Right hindlimb (tissue), 1 donor: Measurements from ENCODE around the gene DPAGT1.
"Not testable (repeated sequence)": the region's sequence is repeated elsewhere in the genome, so short reads cannot be mapped to it uniquely, and the experiment has no call there.

ENCODE experiments used
- DNase-seq: peaks from one replicate; pipeline ENCODE4 v3.0.0-alpha.2; 2018

Gene DPAGT1

DNA sequence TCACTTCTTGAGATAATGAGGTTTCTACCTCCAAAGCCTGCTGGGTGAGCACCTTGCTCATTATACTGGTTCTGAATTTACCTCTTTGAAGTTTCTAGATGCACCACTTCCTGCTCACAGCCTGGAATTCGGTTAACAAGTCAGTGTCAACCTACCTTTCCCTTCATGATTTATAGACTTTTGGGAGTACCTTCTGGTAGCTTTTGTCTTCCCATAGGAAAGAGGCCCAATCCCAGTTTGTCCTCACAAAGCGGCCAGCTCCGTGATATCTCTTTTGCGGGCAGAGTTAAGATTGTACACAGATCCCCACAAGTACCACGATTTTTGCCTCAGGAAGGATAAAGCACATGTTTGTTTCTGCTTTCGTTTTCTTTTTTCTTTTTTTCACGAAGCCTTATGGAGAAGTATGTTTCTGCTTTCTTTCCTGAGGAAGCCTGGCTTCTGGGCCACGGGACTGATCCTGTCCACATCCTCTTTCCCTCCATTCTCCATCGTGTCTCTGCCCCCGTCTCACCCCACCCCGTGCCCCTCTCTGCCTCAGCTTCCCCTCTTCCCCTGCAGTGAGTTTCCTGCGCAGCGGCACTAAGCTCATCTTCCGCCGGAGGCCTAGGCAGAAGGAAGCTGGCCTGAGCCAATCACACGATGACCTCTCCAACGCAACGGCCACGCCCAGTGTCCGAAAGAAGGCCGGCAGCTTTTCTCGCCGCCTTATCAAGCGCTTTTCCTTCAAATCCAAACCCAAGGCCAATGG is 14.0 kb upstream of the DPAGT1 start:
- no peak for DNase-seq

DNA sequence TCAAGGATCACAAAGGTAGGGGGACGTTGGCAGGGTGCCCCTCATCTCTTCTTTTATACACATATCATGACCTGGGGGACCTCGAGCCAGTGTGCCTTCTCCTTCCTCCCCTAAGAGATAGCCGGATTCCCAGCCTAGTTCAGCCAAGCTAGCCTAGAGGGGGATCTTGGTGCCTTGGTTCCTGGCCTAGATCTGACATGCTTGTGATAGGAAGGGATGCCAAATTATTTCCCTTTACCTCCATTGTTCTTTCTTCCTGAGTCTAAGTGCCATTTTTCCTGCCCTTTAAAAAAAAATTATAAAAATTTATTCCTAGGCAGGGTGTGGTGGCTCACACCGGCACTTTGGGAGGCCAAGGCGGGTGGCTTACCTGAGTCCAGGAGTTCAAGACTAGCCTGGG is 12.7 kb upstream of the DPAGT1 start:
- DNase-seq, result peak; percentile 1

DNA sequence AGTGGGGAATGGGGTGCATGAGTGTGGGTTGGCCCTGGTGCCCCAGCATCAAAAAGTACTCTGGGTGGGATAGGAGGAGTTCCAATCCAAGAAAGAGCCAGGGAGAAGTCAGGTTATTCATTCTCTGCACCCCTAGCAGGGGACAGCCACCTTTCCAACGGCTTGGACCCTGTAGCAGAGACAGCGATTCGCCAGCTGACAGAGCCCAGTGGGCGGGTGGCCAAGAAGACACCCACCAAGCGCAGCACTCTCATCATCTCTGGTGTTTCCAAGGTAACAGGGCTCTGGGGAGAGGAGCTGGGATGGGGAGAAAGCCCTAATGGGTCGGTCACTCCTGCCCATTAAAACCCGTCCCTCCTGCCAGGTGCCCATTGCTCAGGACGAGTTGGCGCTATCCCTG is 12.1 kb upstream of the DPAGT1 start:
- DNase-seq, result peak; percentile 21

DNA sequence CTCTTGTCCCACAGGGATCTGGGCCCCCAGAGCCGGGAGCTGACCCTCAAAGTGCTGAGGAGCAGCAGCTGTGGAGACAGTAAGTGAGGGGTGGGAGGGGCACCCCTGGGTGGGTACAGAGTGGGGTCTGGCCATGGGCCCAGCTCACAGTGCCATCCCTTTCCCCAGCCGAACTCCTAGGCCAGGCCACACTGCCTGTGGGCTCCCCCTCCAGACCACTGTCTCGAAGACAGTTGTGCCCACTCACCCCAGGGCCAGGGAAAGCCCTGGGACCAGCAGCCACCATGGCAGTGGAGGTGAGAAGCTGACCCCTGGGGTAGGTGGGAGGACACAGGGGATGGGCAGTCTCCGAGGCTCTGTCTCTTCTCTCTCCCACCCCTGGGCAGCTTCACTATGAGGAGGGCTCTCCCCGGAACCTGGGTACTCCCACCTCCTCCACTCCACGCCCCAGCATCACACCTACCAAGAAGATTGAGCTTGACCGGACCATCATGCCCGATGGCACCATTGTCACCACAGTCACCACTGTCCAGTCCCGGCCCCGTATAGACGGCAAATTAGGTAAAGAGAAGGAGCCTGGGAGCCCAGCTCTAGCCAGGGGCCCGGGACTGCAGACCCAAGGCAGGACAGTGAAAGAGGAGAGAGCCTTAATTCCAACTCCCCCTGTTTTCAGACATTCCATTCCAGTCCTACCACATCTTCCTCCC is 10.8 kb upstream of the DPAGT1 start:
- DNase-seq, result no peak

DNA sequence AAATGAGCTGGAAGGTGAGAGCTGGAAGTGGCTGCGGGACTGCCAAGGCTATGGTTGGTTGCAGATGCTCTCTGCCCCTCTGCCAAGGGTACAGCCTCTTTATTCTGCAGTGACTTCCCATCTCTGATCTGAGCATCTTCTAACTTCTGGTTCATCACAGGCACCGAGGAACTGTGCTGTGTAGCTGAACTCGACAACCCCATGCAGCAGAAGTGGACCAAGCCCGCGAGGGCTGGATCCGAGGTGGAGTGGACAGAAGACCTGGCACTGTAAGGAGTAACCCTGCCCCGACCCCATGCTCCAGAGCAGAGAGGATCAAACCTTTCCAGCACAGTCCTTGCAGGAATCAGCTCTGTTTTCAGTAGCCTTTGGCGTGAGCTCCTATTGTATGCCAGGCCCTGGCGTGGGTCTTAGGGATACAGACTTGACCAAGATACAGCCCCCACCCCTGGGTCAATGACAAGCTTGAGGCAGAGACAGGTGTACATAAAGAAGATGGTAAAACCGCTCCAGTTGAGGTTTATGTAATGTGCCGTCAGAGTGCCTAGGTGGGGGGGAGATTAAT is 9.8 kb upstream of the DPAGT1 start:
- no peak for DNase-seq

DNA sequence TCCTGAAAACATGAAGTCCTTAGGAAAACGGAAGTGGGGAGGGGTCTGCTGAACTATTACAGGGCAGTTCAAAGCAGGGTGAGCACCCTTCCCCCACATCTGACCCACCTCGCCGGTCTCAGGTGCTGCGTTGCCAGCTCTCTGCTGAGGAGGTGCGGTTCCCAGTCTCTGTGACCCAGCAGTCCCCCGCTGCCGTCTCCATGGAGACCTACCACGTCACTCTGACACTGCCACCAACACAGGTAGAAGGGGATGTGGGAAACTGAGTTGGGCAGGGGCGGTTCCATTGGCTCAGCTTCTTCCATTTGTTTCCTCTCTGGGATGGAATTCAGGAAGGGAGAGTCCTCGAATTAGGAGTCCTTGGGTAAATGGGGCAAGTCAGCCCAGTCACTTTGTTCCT is 8.8 kb upstream of the DPAGT1 start:
- no peak for DNase-seq

DNA sequence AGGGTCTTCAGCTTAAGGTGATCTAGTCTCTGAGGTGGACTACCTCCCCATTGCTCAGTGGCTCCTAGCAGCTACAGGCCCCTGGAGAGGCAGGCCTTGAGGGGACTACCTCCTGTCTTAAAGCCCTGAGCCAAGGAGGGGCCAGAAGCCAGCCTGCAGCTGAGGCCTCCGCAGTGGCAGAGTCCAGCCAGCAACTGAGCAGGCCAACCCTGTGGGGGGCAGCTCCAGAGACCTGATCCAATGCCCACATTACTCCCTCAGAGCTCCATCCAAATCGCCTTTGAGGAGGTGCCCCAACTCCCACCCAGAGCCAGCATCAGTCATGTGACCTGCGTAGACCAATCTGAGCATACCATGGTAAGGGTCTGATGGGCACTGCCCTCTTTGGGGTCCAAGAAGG is 8.2 kb upstream of the DPAGT1 start:
- DNase-seq, result no peak

DNA sequence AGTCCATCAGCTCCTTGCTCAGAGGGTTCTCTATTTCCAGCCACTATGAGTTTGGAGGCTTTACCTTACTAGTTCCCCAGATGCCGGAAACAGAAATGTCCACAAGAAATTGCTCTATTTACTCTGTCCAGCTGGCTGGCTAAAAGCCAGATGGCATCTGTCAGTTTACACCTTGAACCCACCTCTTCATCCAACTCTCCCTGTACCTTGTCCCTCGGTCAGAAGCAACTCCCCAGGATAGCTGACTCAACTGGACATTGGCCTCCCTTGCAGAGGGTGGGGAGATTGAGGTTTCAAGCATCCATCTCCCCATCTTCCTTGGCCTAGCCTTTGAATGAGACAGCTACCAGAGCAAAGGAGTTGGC is 7.2 kb upstream of the DPAGT1 start:
- DNase-seq, result no peak

DNA sequence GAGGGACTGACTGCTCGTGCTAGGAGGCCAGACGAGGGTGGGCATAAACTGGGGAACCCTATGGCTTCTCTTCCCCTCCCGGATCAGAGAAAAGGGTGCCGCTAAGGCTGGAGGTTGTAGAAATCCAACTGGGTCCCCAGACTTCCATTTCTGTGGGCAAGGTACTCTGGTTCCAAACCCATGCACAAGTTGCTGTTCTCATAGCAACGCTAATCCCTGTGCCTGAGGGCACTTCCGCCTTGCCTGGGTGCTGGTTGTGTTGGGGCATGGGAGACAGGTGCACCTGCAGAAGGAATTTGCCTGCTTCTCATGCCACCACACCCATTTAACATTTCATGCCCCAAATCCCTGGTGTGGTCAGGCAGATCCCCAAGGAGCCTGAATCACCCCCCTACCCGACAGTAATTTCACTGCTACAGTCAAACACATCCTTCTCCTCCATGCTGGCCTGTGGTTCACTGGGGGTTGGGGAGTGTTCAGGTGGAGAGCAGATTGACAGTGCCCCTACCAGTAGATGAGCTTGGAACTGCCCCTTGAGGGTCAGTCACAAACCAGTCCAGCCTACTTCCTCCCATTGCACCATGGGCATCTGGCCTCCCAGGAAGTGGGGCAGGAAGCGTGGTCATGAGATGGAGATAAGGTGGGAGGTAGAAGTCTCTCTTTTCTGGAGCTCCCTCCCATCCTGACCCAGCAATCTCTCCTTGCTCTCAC is 6.6 kb upstream of the DPAGT1 start:
- no peak for DNase-seq

DNA sequence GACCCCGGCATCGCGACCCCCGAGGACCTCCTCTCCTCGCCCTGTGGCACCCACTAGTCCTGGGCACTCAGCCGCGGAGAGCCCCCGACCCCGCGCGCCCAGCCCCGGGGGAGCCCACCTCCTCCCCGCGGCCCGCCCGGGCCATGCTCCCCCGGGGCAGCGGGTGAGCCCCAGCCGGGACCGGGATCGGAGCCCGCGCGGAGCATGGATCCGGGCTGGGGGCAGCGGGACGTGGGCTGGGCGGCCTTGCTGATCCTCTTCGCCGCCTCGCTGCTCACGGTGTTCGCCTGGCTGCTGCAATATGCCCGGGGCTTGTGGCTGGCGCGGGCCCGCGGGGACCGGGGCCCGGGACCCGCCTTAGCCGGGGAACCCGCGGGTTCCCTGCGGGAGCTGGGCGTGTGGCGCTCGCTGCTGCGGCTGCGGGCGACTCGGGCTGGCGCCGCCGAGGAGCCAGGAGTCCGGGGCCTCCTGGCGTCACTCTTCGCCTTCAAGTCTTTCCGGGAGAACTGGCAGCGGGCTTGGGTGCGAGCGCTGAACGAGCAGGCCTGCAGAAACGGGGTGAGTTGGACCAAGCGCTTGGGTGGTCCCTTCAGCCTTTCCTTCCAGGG is 6.0 kb upstream of the DPAGT1 start:
- no peak for DNase-seq

DNA sequence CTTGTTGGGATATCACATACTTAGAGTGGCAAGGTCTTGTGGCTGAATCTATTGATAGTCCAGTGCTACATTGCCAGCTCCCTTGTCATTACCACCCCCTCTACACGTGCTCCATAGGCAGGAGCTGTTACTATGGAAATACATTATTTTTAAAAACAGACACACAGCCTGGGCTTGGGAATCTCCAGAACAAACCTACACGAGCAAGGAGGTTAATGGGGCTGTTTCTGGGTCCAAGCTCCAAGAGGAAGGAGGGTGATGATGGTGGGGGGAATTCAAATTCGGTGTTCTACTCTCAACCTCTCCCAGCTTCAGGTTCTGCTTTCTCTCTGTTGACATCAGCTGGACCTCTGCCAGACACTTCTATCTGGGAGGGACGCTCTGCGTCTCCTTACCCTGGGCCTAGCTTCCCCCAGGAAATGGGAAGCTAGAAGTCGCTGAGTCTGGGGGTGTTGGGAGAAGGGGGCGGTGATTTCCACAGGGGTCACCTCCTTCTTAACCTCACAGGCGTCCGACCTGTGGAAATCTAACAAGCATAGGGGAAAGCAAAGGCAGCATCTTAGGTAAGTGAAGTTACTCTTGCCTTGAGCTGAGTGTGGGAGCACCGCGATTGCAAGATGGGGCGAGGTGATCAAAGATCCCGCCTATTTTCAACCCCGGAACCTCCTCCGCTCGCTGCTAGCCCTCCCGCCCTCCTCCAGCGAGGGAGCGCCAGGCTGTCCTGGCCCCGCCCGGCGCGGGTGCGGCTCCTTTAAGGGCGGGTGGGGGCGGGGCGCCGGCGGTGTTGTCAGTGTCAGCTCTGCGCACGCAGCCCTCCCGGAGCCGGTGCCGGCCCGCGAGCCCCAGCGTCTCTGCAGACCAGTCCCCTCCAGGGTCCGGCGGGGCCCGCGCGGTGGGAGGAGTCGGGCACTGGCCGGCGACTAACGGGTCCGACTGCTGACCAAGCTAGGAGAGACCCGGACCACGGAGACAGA is 5.2 kb upstream of the DPAGT1 start, which contains the start of gene C2CD2L:
Gene C2CD2L (plus strand): TSS at position 781 of the 974 bp plus-strand sequence. CDS start 398 bp downstream, outside the sequence.
- DNase-seq, result peak; percentile 95

DNA sequence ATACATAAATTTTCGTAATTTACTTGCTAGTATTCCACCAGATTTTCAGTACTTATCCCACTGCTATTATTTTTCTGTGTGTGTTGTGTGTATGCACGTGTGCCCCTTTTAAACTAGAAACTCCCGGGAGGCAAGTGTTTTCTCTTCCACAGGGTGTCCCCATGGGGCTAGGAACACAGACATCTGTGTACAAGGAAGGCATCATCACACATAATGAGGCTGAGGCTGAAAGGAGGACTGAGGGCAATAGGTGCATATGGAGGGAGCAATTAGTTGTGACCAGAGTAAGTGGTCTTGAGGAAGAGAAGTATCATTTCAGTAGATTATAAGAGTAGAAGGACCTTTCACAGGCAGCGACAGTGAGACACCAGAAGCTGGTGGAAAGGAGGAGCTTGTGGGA is 2.1 kb upstream of the DPAGT1 start:
- DNase-seq, result no peak

DNA sequence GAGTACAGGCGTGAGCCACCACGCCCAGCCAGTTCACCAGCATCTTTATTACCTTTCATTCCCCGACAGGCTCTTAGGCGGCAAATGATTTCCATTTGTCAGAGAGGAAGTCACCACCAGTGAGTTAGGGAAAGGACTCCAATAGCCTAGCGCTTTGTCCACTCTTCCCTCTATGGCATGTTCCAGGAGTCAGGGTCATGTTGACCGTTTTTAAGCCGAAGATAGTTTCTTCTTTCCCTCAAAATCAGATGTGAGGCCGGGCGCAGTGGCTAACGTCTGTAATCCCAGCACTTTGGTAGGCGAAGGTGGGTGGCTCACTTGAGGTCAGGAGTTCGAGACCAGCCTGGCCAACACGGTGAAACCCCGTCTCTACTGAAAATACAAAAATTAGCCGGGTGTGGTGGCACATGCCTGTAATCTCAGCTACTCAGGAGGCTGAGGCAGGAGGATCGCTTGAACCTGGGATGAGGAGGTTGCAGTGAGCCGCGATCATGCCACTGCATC is 1.6 kb upstream of the DPAGT1 start:
- not testable (repeated sequence) for DNase-seq

DNA sequence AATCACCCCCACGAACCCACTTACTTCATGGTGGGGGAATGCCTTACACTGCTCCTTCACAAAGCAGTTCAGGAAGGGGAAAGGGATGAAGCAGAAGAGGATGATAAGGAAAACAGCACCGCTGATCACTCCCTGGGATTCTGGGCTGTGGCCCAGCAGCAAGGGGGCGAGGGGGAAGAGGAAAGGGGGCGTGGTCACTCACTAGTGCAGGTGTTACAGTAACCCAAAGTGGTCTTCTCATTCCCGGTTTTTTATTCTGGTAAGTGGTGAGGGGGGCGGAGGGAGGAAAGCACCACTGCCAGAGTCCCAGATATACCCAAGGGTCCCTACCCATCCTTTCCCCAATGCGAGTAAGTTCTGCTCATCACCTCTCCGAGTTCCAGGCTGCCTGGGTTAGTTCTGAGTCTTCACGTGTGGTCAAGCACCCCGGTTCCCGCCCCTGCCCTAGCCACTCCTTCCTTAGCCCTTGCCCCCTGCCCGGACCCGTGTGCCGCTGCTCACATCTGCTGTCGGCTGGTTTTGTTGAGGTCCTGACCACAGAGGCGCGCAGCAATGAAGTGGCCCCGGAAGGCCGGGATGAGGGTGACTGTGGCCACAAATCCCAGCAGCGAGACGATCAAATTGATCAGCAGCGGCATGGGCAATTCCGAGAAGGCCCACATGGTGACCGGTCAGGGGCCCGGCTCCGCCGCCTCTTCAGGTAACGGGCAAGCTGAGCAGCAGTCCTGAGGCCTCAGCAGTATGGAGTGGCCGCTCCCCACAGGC is 477 bp downstream of the DPAGT1 start:
- no peak for DNase-seq

DNA sequence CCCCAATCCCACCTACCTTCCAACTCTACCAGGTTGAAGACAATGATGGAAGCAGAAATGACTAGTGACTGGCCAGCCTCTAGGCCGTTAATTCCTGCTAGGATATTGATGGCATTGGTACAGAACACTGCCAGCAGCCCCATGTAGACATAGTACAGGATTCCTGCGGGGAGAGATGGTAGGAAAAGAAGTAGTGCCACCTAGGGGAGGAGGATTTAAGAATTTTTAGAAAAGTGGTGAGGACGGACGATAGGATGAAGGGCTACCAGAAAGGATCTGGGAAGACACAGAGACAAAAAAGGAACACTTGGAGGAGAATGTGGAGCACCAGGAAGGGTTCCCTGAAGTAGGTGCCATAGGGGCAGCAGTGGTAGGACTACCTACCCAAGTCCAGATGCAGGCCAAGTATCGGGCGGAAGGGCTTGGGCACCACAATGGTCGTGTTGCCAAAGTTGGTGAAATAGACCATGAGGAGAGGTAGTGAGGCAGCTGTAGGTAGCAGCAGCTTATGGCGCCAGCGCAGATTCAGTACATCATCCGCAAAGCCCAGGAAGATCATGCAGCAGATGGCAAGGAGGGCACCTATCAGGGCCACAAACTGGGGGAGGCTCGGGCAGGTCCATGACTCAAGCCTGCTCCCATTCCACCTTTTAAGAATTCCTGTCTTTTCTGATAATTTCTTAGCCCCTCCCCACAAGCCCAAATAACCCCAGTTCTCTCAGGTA is 1.2 kb downstream of the DPAGT1 start:
- no peak for DNase-seq

DNA sequence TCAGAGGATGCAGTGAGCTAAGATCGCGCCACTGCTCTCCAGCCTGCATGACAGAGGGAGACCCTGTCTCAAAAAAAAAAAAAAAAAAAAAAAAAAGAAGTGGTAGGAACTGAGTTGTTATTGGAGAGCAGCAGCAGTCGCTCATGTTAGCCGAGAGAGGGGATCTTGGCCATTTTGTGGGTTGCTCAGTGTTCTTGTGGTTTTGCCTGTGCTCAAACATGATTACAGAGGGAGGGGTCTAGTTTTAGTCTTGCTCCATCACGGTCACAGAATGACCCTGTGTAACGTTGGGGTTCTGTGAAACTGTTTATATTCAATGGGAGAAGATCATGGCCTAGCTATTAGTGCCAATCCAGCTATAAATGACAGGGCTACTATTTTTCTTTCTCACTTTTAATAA is 1.9 kb downstream of the DPAGT1 start:
- no peak for DNase-seq

DNA sequence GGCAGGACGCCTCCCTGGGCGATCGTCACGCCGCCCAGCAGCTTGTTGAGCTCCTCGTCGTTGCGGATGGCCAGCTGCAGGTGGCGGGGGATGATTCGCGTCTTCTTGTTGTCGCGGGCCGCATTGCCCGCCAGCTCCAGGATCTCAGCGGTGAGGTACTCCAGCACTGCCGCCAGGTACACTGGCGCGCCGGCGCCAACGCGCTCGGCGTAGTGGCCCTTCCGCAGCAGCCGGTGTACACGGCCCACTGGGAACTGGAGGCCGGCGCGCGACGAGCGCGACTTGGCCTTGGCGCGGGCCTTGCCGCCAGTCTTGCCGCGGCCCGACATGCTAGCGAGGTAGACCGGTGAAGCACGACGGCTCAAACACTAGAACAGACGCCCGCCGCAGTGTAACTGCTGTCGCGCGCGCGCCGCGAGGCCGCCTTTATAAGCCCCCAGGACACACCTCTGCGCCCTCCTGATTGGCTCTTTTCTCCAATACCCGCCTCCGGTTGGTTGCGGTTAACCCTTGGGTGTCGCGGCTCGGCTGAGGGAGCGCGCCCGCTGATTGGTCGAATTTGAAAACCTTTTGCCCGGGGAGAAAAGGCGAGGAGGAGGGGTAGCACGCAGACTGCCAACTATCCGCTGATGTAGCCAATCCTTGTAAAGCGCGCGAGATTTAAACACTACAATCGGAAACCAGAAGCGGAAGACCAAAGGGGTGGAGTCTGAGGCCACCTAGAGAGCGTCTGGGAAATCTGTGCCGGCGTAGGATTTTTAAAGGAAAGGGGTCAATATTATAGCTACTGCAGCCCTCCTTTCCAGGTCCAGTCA is 6.4 kb downstream of the DPAGT1 start:
- DNase-seq, result peak; percentile 100

DNA sequence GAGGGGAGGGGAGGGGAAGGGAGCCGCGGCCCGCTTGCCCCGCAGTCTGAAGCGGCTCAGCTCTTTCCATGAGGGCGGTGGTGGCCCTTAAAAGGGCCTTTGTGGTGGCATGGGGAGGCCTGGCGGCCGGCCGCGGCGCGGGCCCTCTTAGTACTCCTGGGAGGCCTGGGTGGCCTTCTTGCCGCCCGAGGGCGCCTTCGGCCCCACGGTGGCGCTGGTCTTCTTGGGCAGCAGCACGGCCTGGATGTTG is 6.9 kb downstream of the DPAGT1 start:
- DNase-seq, result no peak
